ENCODE measurements around the gene INTS1. TPM values are rescaled to one million over a fixed set of nuclear protein-coding genes. Genes with fewer than 3 reads are reported as not detected.

The INTS1 gene
- polyA plus RNA-seq, 2 of the 4 experiments (the other 2 are of a cell fraction), result 14.6 to 48.1 TPM

DNA sequence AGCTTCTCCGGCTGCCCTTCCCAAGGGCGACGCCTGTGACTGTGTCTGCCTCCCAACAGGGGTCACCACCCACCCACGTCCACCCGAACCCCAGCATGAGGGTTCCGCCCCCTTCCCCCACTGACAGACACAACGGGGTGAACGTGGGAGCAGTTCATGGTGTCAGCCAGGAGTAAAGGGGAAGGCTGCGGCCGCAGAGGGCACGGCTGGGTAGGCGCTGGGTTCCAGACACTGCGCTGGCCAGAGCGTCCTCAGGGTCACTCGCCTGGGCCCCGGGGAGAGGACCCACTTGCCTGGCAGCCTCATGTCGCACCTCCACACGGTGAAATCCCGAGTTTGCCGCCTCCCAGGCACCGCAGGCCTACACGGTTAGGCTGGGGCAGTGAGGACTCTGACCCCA is 21.1 kb downstream of the INTS1 start:
- 82% methylated on average over 21 of the region's 22 CpGs for WGBS (ENCODE audit: missing lambda C conversion rate)
- ChIA-PET POLR2A (no interaction called here), CTCF (interaction anchor here (1.4 to 10.3 kb wide), 3 partner anchors 10 to 15 kb away, joined by 3 to 103 read pairs (median 3); no protein-coding TSS in a partner anchor)
- no peaks in the 10 kb centered on the region for H3K9me3 ChIP-seq
- H3K4me1 ChIP-seq, result no peaks in the 10 kb centered on the region
- FAIRE-seq (no peak), DNase-seq (ENCODE audit: low read depth in 1 of 2, low spot score in 1 of 2) (no peak), ATAC-seq (no peak)
- H3K27ac ChIP-seq, result no peak overlapping the region
- no peak overlapping the region for H3K4me3 ChIP-seq
- TF ChIP-seq, protein P1, sequence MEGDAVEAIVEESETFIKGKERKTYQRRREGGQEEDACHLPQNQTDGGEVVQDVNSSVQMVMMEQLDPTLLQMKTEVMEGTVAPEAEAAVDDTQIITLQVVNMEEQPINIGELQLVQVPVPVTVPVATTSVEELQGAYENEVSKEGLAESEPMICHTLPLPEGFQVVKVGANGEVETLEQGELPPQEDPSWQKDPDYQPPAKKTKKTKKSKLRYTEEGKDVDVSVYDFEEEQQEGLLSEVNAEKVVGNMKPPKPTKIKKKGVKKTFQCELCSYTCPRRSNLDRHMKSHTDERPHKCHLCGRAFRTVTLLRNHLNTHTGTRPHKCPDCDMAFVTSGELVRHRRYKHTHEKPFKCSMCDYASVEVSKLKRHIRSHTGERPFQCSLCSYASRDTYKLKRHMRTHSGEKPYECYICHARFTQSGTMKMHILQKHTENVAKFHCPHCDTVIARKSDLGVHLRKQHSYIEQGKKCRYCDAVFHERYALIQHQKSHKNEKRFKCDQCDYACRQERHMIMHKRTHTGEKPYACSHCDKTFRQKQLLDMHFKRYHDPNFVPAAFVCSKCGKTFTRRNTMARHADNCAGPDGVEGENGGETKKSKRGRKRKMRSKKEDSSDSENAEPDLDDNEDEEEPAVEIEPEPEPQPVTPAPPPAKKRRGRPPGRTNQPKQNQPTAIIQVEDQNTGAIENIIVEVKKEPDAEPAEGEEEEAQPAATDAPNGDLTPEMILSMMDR (IDR thresholded peaks at IDR 0.05), result no peak
- no peak for TF ChIP-seq SREBF2 (IDR thresholded peaks at IDR 0.05)
- no peak for TF ChIP-seq RNF2 (IDR thresholded peaks at IDR 0.05; ENCODE audit: borderline replicate concordance, low read depth)
- no peak for TF ChIP-seq ZFP36 (IDR thresholded peaks at IDR 0.05; ENCODE audit: borderline replicate concordance, partially characterized antibody)
- TF ChIP-seq EHF (CRISPR knock-in tag; IDR thresholded peaks at IDR 0.05), result no peak
- no peak for TF ChIP-seq KDM1A (IDR thresholded peaks at IDR 0.05; ENCODE audit: low read depth)
- TF ChIP-seq MAFK (IDR thresholded peaks at IDR 0.05; ENCODE audit: partially characterized antibody), result no peak
- no peak for TF ChIP-seq ZSCAN20 (CRISPR knock-in tag; IDR thresholded peaks at IDR 0.05)
- no peak for TF ChIP-seq RFX5 (IDR thresholded peaks at IDR 0.05)
- TF ChIP-seq, protein P2, sequence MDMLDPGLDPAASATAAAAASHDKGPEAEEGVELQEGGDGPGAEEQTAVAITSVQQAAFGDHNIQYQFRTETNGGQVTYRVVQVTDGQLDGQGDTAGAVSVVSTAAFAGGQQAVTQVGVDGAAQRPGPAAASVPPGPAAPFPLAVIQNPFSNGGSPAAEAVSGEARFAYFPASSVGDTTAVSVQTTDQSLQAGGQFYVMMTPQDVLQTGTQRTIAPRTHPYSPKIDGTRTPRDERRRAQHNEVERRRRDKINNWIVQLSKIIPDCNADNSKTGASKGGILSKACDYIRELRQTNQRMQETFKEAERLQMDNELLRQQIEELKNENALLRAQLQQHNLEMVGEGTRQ (IDR thresholded peaks at IDR 0.05), result no peak
- TF ChIP-seq, protein P3, sequence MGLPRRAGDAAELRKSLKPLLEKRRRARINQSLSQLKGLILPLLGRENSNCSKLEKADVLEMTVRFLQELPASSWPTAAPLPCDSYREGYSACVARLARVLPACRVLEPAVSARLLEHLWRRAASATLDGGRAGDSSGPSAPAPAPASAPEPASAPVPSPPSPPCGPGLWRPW (IDR thresholded peaks at IDR 0.05), result no peak
- TF ChIP-seq HOXB5 (CRISPR knock-in tag; IDR thresholded peaks at IDR 0.05), result no peak
- no peak for TF ChIP-seq MYC (IDR thresholded peaks at IDR 0.05; ENCODE audit: borderline replicate concordance, low read length)
- TF ChIP-seq RAD21 (conservative IDR thresholded peaks at IDR 0.05 in 1 of 2, IDR thresholded peaks at IDR 0.05 in 1 of 2), result no peak
- no peak for TF ChIP-seq EHMT2 (IDR thresholded peaks at IDR 0.05; ENCODE audit: low read depth)
- TF ChIP-seq JUNB (IDR thresholded peaks at IDR 0.05), result no peak
- TF ChIP-seq FOSB (CRISPR knock-in tag; IDR thresholded peaks at IDR 0.05), result no peak
- TF ChIP-seq NPAS2 (CRISPR knock-in tag; IDR thresholded peaks at IDR 0.05; ENCODE audit: borderline replicate concordance), result no peak
- TF ChIP-seq, protein P4, sequence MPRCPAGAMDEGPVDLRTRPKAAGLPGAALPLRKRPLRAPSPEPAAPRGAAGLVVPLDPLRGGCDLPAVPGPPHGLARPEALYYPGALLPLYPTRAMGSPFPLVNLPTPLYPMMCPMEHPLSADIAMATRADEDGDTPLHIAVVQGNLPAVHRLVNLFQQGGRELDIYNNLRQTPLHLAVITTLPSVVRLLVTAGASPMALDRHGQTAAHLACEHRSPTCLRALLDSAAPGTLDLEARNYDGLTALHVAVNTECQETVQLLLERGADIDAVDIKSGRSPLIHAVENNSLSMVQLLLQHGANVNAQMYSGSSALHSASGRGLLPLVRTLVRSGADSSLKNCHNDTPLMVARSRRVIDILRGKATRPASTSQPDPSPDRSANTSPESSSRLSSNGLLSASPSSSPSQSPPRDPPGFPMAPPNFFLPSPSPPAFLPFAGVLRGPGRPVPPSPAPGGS (IDR thresholded peaks at IDR 0.05), result no peak
- H3K4me2 ChIP-seq, result no peak overlapping the region

DNA sequence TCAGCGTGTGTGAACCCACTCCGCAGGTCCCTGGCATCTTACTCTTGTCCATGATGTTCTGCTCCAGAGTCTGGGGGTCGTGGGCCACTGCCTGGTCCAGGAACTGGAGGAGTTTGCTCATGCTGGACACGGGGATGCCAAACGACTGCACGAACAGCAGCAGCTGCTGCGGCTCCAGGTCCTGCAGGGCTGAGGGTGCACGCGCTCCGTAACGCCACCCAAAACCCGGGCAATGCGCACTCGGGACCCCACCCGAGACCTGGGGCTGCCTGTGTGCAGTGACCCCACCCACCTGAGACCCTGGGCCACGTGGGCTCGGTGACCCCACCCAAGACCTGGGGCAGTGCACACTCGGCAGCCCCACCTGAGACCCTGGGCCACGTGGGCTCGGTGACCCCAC is 22.9 kb downstream of the INTS1 start:
- H3K4me1 ChIP-seq, result no peaks in the 10 kb centered on the region
- ChIA-PET POLR2A (no interaction called here), CTCF (interaction anchor here (0.6 to 10.3 kb wide), 4 partner anchors 8 to 18 kb away, joined by 3 to 103 read pairs (median 3); no protein-coding TSS in a partner anchor)
- H3K27ac ChIP-seq, result no peak overlapping the region
- WGBS (ENCODE audit: missing lambda C conversion rate), result 98% methylated on average over 10 of the region's 20 CpGs
- FAIRE-seq, result no peak
- H3K9me3 ChIP-seq, result no peaks in the 10 kb centered on the region
- no peak overlapping the region for H3K4me3 ChIP-seq
- TF ChIP-seq PHF8 (IDR thresholded peaks at IDR 0.05; ENCODE audit: borderline replicate concordance, low read depth), result no peak
- no peak for ATAC-seq
- no peak for DNase-seq (ENCODE audit: low read depth in 1 of 2, low spot score in 1 of 2)
- no peak overlapping the region for H3K4me2 ChIP-seq

DNA sequence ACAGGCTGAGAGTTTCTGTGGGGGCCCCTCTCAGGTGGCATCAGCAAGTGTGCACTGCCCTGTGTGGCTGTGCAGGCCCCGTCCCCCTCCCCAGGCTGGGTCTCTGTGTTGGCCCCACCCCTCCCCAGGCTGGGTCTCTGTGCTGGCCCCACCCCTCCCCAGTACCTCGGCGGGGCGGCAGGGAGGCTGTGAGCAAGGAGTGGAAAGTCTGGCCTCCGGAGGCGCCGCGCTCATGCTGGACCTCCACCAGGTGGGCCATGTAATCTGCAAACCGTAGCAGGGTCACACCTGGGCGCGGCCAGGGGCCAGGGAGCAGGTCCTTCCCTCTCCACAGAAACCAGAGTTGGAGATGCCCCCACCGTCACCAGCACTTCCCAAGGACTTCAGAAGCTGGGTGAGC is 23.5 kb downstream of the INTS1 start:
- Histone ChIP-seq H3K4me1 (no peaks in the 10 kb centered on the region), H3K4me2 (no peak overlapping the region), H3K27ac (no peak overlapping the region), H3K9me3 (no peaks in the 10 kb centered on the region), H3K4me3 (no peak overlapping the region)
- 84% methylated on average over 8 of the region's 12 CpGs for WGBS (ENCODE audit: missing lambda C conversion rate)
- CTCF ChIA-PET, result interaction anchor here (0.8 to 7.8 kb wide), 2 partner anchors 9 to 23 kb away, joined by 3 to 209 read pairs; partner anchors contain the start of gene MICALL2
- DNase-seq (ENCODE audit: low read depth in 1 of 2, low spot score in 1 of 2), result no peak
- POLR2A ChIA-PET, result no interaction called here
- ATAC-seq, result no peak
- no peak for FAIRE-seq
- TF ChIP-seq FOSB (CRISPR knock-in tag; IDR thresholded peaks at IDR 0.05) (no peak), HOXA7 (CRISPR knock-in tag; IDR thresholded peaks at IDR 0.05) (no peak), ZNF302 (CRISPR knock-in tag; IDR thresholded peaks at IDR 0.05) (no peak), KDM5A (IDR thresholded peaks at IDR 0.05) (no peak), TFCP2L1 (CRISPR knock-in tag; IDR thresholded peaks at IDR 0.05) (no peak), RCOR1 (IDR thresholded peaks at IDR 0.05; ENCODE audit: low read depth, low read length) (no peak), MYC (IDR thresholded peaks at IDR 0.05; ENCODE audit: borderline replicate concordance, low read length) (no peak), PHF8 (IDR thresholded peaks at IDR 0.05; ENCODE audit: borderline replicate concordance, low read depth) (no peak), NR3C1 (IDR thresholded peaks at IDR 0.05) (no peak), JUN (IDR thresholded peaks at IDR 0.05) (no peak), EP300 (IDR thresholded peaks at IDR 0.05) (no peak), KDM1A (IDR thresholded peaks at IDR 0.05; ENCODE audit: low read depth) (no peak), POLR2AphosphoS2 (conservative IDR thresholded peaks at IDR 0.05; ENCODE audit: low read length) (no peak)
- TF ChIP-seq, protein P5, sequence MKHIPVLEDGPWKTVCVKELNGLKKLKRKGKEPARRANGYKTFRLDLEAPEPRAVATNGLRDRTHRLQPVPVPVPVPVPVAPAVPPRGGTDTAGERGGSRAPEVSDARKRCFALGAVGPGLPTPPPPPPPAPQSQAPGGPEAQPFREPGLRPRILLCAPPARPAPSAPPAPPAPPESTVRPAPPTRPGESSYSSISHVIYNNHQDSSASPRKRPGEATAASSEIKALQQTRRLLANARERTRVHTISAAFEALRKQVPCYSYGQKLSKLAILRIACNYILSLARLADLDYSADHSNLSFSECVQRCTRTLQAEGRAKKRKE (CRISPR knock-in tag; IDR thresholded peaks at IDR 0.05; ENCODE audit: low read depth), result no peak
- TF ChIP-seq, protein P6, sequence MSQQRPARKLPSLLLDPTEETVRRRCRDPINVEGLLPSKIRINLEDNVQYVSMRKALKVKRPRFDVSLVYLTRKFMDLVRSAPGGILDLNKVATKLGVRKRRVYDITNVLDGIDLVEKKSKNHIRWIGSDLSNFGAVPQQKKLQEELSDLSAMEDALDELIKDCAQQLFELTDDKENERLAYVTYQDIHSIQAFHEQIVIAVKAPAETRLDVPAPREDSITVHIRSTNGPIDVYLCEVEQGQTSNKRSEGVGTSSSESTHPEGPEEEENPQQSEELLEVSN (IDR thresholded peaks at IDR 0.05; ENCODE audit: borderline replicate concordance, low read depth), result no peak

All from A549 (cell line).